NCI-H187 treated with DMSO at 0.1 percent for 48 hours (cell line): ENCODE data around the gene PRAC1.
"Not testable (repeated sequence)": the region's sequence is repeated elsewhere in the genome, so short reads cannot be mapped to it uniquely, and the experiment has no call there.

Experiments
- DNase-seq: peaks from one replicate; lab custom pipeline; 2025; lab: John Stamatoyannopoulos, UW

PRAC1 gene

DNA sequence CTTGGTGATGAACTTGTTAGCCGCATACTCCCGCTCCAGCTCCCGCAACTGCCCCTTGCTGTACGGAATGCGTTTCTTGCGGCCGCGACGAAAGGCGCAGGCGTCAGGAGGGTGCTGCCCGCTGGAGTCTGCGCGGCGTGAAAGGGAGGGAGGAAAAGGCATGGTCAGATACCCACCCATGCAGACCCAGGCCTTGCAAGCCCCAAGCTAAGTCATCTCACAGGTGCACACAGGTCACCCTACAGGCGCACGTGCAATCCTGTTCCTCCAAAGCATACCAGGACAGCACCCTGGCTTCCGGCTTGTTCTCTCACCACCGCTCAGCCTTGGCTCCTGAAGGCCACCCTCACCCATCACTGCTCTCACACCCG is 4.6 kb upstream of the PRAC1 start:
- DNase-seq: no peak

DNA sequence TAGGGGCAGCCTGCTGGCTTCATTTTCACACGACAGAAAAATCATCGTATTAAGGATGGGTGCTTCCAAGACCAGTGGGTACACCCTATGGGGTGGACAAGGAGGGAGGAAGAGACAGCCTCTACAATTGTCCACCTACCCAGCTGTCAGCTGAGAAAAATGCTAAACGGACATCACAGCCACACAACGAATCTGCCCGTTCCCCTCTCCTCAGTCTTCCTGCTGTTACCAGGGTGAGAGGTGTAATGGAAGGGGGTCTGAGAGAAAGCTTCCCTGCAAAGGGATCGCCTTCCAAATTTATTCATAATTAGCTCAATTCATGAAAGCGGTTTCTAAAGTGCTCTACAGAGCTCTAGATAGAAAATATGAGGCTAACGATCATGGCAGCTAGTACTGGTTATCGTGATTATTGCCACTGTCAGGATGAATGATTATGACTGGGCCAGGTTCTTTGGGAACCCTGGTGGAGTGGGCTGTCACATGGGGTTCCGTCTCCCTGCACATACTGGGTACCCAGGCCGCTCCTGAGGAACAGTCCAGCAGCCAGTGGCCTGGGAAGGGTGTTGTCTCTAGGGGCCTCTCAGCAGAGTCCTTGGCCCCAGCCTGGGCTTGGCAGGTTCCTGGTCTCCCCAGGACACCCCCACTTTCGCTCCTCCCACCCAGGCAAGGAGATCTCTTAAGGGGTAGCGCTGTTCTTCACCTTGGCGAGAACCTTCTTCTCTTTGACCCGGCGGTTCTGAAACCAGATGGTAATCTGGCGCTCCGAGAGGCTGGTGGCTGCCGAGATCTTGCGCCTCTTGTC is 4.0 kb upstream of the PRAC1 start:
- DNase-seq: no peak

DNA sequence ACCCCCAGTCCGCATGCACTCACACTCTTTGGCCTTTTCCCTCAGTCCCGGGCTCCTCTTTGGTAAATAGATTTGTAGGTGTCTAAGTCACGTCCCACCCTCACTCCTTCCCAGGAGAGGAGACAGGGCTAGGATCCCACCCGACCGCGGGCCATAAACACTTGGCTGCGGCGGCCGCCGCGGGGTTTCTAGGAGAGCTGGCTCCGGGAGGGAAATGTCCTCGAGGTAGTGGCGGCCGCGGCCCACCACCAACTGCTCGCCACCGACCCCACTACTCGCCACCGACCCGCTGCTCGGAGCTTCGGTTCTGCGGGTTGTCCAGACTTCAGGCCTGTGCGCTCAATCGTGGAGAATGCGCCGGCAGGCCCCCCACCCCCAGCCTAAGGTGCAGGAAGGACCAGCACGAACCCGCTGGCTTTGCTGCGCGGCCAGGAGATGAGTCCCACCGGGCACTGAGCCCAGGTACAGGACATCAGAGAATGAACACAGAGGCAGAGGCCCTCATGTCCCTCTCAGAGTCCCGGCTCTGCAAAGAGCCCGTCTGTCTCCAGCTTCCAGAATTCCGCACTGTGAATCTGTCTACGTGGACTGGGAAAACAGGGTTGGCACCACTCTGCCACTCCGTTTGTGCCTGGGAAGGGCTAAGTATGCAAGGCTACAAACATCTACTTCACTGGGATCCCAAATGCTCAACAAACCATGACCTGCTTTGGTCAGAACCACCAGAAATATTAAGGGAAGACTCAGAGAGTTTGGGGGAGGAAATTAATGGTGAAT is 3.2 kb upstream of the PRAC1 start:
- DNase-seq: no peak

DNA sequence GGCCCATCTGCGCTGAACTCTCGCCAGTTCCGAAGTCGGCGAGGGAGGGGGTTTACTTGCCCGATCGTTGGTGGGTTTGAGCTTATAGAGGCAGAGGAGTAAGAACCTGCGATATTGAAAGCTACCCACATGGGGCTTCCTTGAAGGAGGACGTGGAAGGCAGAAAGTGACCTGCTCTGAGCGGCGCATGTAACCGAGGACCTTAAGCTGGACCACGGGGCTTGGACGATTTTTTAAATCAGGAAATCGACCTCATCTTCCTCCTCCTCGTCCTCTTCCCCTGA is 2.6 kb upstream of the PRAC1 start:
- no peak for DNase-seq

DNA sequence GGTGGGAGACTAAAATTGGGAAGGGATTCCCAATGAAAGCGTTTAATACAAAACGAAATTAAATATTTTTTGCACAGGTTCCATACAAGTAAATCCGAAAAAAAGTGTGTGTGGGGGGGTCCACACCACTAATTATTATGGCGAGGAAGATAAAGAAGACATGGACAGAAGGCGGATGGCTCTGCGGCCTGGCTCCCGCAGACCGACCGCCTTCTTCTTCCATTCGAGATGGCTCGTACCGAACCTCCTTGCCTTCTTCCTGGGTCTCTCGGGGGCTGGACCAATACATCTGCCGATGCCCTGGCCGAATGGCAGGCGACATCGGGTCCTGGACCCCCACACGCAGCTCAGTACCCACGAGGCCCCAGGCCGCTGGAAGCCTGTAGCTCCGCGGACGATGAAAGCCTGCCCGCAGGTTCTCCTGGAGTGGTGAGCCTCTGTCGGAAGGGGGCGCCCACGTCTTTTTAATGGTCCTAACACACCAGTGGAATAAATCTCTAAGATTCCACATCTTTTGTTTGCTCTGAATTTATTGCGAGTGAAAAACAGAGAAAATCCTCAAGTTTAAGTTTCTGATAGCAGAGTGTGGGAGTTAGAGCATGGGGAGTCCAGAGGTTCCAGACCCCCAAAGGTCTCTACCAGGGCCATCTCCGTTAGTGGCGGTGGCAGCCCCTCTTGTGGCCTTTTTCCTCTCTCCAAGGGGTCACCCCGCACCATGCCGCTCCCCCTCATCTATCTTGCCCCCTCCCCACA is 2.1 kb upstream of the PRAC1 start:
- DNase-seq: no peak

- no peak for DNase-seq
These were observed 1.3 kb upstream of the PRAC1 start for GRCh38 chr17:48723423-48724250.

DNA sequence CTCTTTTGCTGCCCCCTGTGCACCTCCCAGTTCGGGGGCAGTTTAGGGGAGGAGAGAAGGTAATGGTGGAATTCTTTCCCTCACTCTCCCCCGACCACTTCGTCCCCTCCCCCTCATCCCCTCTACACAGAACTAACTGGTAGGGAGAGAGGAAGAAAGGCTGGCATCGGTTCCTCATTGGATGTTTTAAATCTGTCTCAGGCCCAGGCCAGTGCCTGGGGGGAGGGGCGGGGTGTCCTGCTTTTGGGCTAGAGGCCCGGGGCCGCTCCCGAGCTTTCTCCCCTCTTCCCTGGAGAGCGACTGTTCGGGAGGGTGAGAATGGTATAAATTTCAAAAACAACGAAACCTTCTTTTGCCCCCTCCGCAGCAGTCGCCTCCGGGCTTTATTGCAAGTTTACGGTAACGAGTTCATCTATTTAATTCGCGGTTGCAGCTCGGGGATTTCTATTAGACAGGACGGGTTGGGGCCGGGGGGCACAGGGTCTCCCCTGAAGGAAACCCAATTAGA is 651 bp upstream of the PRAC1 start, which contains the start of gene PRAC2:
PRAC2 (plus strand) TSS at position 271 of the 508 bp plus-strand sequence. CDS start 1,226 bp downstream, outside the sequence.
- no peak for DNase-seq

DNA sequence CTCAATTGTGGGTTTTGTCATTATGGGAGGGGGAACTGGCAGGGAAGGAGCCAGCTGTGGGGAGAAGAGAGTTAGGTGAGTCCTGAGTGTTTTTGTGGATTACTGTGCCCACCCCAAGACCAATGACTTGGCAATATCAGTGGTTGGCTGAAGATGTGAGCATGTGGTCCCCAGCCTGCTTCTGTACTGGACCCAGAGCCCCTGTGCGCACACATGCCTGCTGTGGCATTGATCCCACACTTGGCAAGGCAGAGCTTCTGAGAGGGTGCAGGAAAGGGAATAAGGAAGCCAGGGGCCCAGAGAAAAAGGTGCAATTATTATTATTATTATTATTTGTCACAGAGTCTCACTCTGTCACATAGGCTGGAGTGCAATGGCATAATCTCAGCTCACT is 1.3 kb downstream of the PRAC1 start:
- DNase-seq: no peak

DNA sequence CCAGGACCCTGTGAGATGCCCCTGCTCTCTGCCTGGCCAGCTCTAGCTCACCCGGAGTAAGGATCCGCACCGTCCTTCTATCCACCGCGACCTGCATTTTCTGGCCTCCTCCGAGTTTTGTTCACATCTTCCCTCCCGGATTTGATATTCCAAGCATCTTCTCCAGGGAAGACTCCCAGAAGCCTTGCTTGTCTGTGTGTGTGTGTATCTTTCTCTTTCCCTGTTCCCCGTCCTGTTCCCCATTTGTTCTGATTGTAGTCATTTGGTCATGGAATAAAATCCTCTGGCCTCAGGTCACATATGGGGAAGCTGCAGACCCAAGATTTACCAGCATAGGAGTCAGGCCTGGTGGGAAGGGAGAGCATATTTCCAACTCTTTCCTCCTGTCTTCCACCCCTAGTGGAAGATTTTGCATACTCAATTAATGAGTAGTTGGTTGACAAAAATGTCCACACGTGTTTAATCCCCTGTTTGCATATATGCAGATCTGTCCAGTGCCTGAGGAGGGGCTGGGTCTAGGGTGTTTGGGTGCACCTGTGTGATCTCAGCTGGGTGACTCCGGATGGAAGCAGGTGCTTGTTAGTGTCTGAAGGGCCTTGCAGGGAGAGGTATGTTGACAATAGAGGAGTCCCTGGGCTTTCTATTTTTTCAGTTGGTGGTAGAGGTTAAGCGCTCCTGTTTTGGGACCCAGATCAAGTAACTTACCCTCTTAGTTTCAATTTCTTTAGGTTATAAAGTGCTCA is 1.9 kb downstream of the PRAC1 start:
- no peak for DNase-seq

GRCh38 chr17:48719642-48720265 is 2.6 kb downstream of the PRAC1 start:
- no peak for DNase-seq

GRCh38 chr17:48718761-48719641 is 3.3 kb downstream of the PRAC1 start:
- no peak for DNase-seq

DNA sequence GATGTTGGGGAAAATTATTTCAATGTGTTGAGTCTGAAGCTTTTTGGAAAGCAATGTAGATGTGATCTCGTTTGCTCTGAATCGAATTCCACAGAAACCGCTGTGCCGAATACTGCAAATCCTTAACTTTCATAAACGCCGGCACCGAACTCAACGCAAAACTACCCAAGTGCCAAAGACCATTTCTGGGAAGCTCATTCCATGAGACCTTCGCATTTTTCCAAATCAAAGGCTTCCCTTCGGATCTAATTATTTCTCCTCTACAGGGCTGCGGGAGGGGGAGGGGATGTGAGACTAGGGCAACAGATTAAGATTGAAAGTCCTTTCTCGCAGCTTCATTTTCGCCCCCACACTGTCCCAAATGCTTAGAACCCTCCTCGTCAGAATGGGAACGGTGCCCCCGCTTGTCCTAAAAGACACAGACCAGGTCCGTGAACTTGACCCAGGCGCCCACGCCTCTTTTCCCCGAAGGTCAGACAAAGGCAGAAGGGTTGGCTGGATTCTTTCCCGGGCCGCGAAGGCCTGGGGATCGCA is 4.0 kb downstream of the PRAC1 start:
- DNase-seq: no peak

- DNase-seq: no peak
These were observed 4.7 kb downstream of the PRAC1 start for GRCh38 chr17:48717367-48718226.

DNA sequence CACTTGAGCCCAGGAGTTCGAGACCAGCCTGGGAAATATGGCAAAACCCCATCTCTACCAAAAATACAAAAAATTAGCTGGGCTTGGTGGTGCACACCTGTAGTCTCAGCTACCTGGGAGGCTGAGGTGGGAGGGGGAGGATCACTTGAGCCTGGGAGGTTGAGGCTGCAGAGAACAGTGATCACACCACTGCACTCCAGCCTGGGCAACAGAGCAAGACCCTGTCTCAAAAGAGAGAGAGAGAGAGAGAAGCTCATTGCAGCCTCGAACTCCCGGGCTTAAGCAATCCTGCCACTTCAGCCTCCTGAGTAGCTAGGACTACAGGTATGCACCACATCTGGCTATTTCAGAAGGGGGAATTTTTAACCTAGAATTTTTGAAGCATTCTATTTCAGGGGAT is 5.8 kb downstream of the PRAC1 start:
- DNase-seq: not testable (repeated sequence)

- DNase-seq: no peak
These were observed 6.6 kb downstream of the PRAC1 start for GRCh38 chr17:48715496-48716399.

DNA sequence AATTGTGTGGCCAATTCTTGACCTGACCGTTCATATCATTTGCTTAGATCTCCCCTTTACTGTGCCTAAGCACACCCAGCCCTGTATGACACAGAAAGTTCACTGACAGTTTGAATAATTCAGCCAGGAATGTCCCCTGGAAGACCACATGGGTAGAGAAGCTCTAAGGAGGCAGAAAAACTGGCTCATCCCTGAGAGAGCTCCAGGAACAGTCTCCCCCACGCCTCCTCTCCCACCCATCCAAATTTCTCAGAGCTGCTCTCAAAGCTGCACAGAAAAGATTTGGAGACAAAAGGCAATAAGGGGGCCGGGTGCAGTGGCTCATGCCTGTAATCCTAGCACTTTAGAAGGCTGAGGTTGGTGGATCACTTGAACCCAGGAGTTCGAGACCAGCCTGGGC is 11.2 kb downstream of the PRAC1 start:
- no peak for DNase-seq
